Glomerular visceral epithelial cell (primary cell): ENCODE data around the gene TLR10.
A peak's percentile ranks its signal among the peaks of the same experiment; 100 is the strongest.
"Not testable (repeated sequence)": the region's sequence is repeated elsewhere in the genome, so short reads cannot be mapped to it uniquely, and the experiment has no call there.

Experiments
- DNase-seq: peaks from one replicate; pipeline ENCODE4 v3.0.0-alpha.2; 2016; ENCODE audit errors: extremely low spot score

TLR10 gene

GRCh38 chr4:38766940-38767339 lies 15.8 kb downstream of the TLR10 start:
- DNase-seq: not testable (repeated sequence)

GRCh38 chr4:38765382-38765781 lies 17.4 kb downstream of the TLR10 start:
- peak; percentile 6 for DNase-seq

- no peak for DNase-seq
Observed at GRCh38 chr4:38764277-38764676, 18.5 kb downstream of the TLR10 start.

- no peak for DNase-seq
Observed at GRCh38 chr4:38762560-38762959, 20.2 kb downstream of the TLR10 start.

- DNase-seq: no peak
Observed at GRCh38 chr4:38759790-38760122, 23.0 kb downstream of the TLR10 start.

- DNase-seq: peak; percentile 52
Observed at GRCh38 chr4:38759113-38759789, 23.5 kb downstream of the TLR10 start.

GRCh38 chr4:38757945-38758600 lies 24.7 kb downstream of the TLR10 start:
- DNase-seq: peak; percentile 15

GRCh38 chr4:38752941-38753806 lies 29.6 kb downstream of the TLR10 start:
- peak; percentile 95 for DNase-seq

GRCh38 chr4:38752372-38752940 lies 30.3 kb downstream of the TLR10 start:
- DNase-seq: no peak

GRCh38 chr4:38751341-38752010 lies 31.3 kb downstream of the TLR10 start:
- no peak for DNase-seq

- no peak for DNase-seq
Observed at GRCh38 chr4:38749336-38749735, 33.5 kb downstream of the TLR10 start.

GRCh38 chr4:38747629-38748028 lies 35.2 kb downstream of the TLR10 start:
- DNase-seq: no peak

GRCh38 chr4:38745881-38746280 lies 36.9 kb downstream of the TLR10 start:
- no peak for DNase-seq

- DNase-seq: no peak
Observed at GRCh38 chr4:38743866-38744265, 38.9 kb downstream of the TLR10 start.

GRCh38 chr4:38740303-38740702 lies 42.5 kb downstream of the TLR10 start:
- DNase-seq: no peak

- no peak for DNase-seq
Observed at GRCh38 chr4:38738940-38739803, 43.6 kb downstream of the TLR10 start.

- DNase-seq: no peak
Observed at GRCh38 chr4:38735870-38736269, 46.9 kb downstream of the TLR10 start.

GRCh38 chr4:38734911-38735310 lies 47.9 kb downstream of the TLR10 start:
- DNase-seq: no peak

- no peak for DNase-seq
Observed at GRCh38 chr4:38734446-38734845, 48.3 kb downstream of the TLR10 start.

GRCh38 chr4:38733663-38734062 lies 49.1 kb downstream of the TLR10 start:
- DNase-seq: no peak
